ENCODE data around the gene ANGPTL2.

Gene ANGPTL2

DNA sequence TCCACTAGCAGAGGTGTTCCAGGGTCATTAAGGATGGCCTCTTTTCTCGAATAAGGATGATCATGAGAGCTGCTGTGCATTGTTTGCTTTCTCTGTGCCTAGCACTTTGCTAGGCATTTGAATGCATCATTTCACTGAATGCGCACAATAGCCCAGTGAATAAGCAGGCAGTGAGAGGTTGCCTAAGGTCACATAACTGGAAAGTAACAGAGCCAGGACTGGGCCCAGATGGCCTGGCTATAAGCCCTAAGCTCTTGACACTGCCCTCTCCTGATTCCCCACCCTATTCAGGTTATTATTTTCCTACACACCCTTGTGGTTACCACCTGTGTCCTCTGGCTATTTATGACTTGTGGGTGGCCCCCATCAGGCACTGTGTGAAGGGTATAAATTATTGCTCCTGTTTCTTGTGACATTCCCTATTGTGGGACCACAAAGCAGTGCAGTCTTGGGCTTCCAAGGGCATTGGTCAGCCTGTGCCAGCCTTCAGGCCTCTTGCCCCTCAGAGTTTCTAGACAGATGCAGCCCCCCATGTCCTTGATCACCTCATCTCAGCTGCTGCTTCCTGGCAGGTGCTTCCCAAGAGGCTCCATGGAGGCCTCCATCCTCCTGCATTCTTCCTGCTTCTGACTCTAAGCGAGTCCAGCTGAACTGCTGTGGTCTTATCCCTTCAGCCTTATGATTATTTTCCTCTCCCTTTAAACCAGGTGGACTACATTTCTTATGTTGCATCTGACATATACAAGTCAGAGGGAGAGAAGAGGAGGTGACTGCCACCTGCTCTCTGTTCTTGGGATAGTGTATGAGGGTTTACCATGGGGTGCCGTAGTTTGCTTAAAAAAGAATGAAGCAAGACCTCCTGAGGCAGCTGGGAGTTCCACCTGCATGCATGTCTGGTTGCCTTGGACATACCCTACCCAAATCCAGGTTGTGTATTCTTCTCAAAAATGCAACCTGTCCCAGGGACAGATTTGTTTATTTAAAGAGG, 47.6 kb downstream of the ANGPTL2 start:
- no peak for ATAC-seq
- no peak overlapping the region for H3K27ac Mint-ChIP-seq
- no peak overlapping the region for H3K4me3 Mint-ChIP-seq
- H3K36me3 Mint-ChIP-seq, result peaks cover 60% of the 10 kb centered on the region
- H3K4me1 Mint-ChIP-seq, result no peaks in the 10 kb centered on the region
- H3K9me3 Mint-ChIP-seq, result peaks cover 9% of the 10 kb centered on the region
- no peaks in the 10 kb centered on the region for H3K27me3 Mint-ChIP-seq

DNA sequence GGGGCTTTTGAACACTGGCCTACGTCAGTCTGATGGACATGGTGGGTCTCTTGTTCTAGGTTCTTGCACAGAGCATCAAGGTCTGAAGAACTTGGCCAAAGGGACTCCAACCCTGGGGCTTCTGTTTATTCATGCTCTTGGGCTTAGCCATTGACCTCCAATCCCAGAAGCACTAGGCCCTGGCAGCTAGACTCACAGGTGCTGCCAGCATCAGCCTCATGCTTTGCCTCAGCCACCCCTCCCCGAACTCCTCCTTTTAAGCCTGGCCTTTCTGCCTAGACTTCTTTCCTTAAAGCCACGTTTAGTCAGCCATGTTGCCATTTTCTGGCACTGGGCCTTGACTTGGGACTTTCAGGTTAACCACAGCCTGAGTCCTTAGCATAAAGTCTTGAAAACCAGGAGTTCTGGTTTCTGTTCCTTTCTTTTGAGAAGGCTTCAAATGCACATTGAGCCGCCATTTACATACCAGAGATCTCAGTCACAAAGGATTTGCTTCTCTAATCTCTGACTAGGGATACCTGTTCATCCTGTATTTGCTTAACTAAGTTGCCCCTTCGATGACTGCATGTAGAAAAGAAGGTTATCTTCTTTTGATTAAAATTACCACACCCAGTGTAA, 54.7 kb downstream of the ANGPTL2 start:
- no peak for ATAC-seq
- Mint-ChIP-seq H3K9me3 (peaks cover 9% of the 10 kb centered on the region), H3K36me3 (peaks cover 60% of the 10 kb centered on the region), H3K27me3 (no peaks in the 10 kb centered on the region), H3K27ac (no peak overlapping the region), H3K4me3 (no peak overlapping the region), H3K4me1 (no peaks in the 10 kb centered on the region)

- Mint-ChIP-seq H3K4me3 (no peak overlapping the region), H3K4me1 (no peaks in the 10 kb centered on the region), H3K27ac (no peak overlapping the region), H3K9me3 (peaks cover 7% of the 10 kb centered on the region), H3K27me3 (no peaks in the 10 kb centered on the region), H3K36me3 (peaks cover 52% of the 10 kb centered on the region)
- ATAC-seq, result no peak
These were observed 55.6 kb downstream of the ANGPTL2 start for GRCh38 chr9:127066851-127067136.

GRCh38 chr9:127066060-127066850, 56.2 kb downstream of the ANGPTL2 start:
- no peaks in the 10 kb centered on the region for H3K4me1 Mint-ChIP-seq
- H3K27me3 Mint-ChIP-seq, result no peaks in the 10 kb centered on the region
- H3K4me3 Mint-ChIP-seq, result no peak overlapping the region
- H3K9me3 Mint-ChIP-seq, result peaks cover 3% of the 10 kb centered on the region
- ATAC-seq, result no peak
- peaks cover 52% of the 10 kb centered on the region for H3K36me3 Mint-ChIP-seq
- H3K27ac Mint-ChIP-seq, result no peak overlapping the region

GRCh38 chr9:127065592-127065991, 56.8 kb downstream of the ANGPTL2 start:
- Mint-ChIP-seq H3K27ac (no peak overlapping the region), H3K4me3 (no peak overlapping the region), H3K4me1 (peaks cover 3% of the 10 kb centered on the region), H3K36me3 (peaks cover 53% of the 10 kb centered on the region), H3K27me3 (no peaks in the 10 kb centered on the region), H3K9me3 (no peaks in the 10 kb centered on the region)
- no peak for ATAC-seq

DNA sequence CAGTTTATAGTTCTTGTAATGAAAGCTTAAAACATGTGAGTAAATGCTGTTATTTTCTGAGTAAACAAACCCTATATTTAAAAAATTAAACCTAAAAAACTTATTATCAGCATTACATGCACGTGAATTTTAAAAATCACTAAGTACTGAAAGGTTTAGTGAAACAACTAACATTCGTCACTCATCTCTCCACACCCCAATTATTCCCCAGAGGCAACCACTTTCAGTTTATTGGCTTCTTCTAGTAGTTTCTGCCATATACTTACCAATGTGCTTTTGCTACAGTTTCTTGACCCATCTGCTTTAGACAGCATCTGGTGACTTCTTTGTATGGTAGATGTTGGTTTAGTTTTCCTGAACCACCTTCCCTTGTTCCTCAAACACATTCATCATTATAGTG, 58.1 kb downstream of the ANGPTL2 start:
- no peaks in the 10 kb centered on the region for H3K27me3 Mint-ChIP-seq
- no peak overlapping the region for H3K27ac Mint-ChIP-seq
- ATAC-seq, result no peak
- peaks cover 44% of the 10 kb centered on the region for H3K36me3 Mint-ChIP-seq
- no peak overlapping the region for H3K4me3 Mint-ChIP-seq
- no peaks in the 10 kb centered on the region for H3K9me3 Mint-ChIP-seq
- H3K4me1 Mint-ChIP-seq, result peaks cover 16% of the 10 kb centered on the region

DNA sequence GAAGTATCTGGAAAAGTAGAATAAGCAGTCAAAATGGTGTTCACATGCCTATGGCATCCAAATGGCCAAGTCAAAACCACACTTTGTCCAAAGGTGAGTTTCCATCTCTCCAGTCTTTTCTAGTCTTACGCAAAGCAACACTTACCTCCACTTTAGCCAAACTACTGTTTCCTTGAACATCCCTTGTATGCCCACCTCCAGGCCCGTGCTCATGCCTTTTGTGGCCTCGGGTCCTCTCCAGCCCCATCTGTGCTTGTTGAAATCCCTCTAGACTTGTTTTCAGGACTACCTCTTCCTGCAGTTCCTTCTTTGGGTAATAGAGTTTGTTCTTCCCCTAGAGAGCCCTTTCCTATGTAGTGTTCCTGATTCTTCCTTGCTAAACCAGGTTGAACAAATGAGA, 61.0 kb downstream of the ANGPTL2 start:
- Mint-ChIP-seq H3K9me3 (no peaks in the 10 kb centered on the region), H3K36me3 (peaks cover 33% of the 10 kb centered on the region), H3K4me1 (peaks cover 29% of the 10 kb centered on the region), H3K27ac (no peak overlapping the region), H3K4me3 (no peak overlapping the region), H3K27me3 (no peaks in the 10 kb centered on the region)
- ATAC-seq, result no peak

DNA sequence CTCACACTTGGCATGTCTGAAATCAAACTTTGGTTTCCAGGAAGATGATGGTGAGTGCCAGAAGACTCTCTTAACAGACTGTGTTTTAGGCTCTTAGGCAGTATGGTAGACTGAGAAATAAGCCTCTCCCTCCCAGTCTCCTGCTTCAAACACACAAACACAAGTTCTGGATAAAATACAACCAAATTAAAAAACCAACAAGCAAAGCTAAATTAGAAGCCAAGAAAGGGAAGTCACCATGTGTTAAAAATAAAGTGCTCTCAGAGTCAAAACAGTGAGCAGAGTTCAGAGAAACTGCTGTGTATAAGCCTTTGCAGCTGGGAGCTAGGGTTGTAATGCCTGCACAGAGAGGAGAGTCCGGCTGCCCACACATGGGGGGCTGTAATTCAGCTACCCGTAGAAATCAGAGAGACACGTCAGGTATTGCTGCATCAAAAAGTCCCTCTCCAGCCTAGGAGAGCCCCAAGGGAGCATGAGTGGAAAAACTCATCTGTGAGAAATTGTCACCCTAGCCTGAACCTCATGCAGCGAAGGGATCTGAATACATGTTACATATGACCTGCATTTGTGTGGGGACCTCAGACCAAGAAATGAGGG, 62.6 kb downstream of the ANGPTL2 start:
- Mint-ChIP-seq H3K4me1 (peaks cover 29% of the 10 kb centered on the region), H3K27ac (peak overlapping the region; percentile 65), H3K36me3 (peaks cover 28% of the 10 kb centered on the region), H3K4me3 (peak overlapping the region; percentile 6), H3K9me3 (no peaks in the 10 kb centered on the region), H3K27me3 (no peaks in the 10 kb centered on the region)
- peak; percentile 87 for ATAC-seq

- Mint-ChIP-seq H3K27ac (peak overlapping the region; percentile 65), H3K4me1 (peaks cover 29% of the 10 kb centered on the region)
- ATAC-seq, result no peak
These were observed 63.4 kb downstream of the ANGPTL2 start for GRCh38 chr9:127059030-127059429.

GRCh38 chr9:127058645-127059021, 63.8 kb downstream of the ANGPTL2 start:
- Mint-ChIP-seq H3K9me3 (no peaks in the 10 kb centered on the region), H3K27ac (no peak overlapping the region), H3K36me3 (peaks cover 32% of the 10 kb centered on the region), H3K27me3 (no peaks in the 10 kb centered on the region), H3K4me1 (peaks cover 29% of the 10 kb centered on the region), H3K4me3 (no peak overlapping the region)
- no peak for ATAC-seq

More at GRCh38 chr9:127059030-127059429, 63.4 kb downstream of the ANGPTL2 start:
- no peak overlapping the region for H3K4me3 Mint-ChIP-seq
- peaks cover 32% of the 10 kb centered on the region for H3K36me3 Mint-ChIP-seq
- H3K27me3 Mint-ChIP-seq, result no peaks in the 10 kb centered on the region
- no peaks in the 10 kb centered on the region for H3K9me3 Mint-ChIP-seq

DNA sequence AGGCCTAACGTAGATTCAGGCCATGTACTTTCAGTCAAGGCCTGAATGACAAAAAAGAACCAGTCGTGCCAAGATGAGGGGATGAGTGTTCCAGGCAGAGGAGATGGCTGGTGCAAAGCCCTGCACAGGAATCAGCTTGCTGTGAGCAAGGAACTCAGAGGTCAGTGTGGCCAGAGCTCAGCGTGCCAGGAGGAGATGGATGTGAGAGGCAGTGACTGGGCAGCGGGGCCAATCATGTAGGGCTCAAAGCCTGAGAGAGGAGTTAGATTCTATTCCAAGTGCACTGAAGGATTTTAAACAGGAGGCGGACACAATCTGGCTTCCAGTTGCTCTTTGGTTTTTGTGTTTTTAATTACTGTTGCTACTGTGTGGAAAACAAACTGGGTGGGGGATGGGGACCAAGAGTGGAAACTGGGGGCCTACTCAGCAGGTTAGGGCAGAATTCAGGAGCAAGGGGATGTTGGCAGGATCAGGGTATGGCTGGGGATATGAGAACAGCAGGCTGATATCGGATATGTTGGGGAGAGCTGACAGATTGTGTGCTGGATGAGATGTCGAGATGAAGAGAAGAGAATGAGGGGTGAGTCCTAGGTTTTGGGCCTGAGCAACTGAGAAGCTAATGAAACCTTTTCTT, 64.3 kb downstream of the ANGPTL2 start:
- H3K9me3 Mint-ChIP-seq, result no peaks in the 10 kb centered on the region
- H3K27ac Mint-ChIP-seq, result peak overlapping the region; percentile 17
- H3K4me3 Mint-ChIP-seq, result no peak overlapping the region
- H3K27me3 Mint-ChIP-seq, result no peaks in the 10 kb centered on the region
- no peak for ATAC-seq
- H3K36me3 Mint-ChIP-seq, result peaks cover 32% of the 10 kb centered on the region
- H3K4me1 Mint-ChIP-seq, result peaks cover 29% of the 10 kb centered on the region

- no peak for ATAC-seq
- Mint-ChIP-seq H3K4me3 (no peak overlapping the region), H3K36me3 (peaks cover 36% of the 10 kb centered on the region), H3K4me1 (peaks cover 29% of the 10 kb centered on the region), H3K27me3 (no peaks in the 10 kb centered on the region), H3K27ac (no peak overlapping the region), H3K9me3 (no peaks in the 10 kb centered on the region)
These were observed 66.0 kb downstream of the ANGPTL2 start for GRCh38 chr9:127056446-127056845.

- Mint-ChIP-seq H3K9me3 (no peaks in the 10 kb centered on the region), H3K27ac (no peak overlapping the region), H3K27me3 (no peaks in the 10 kb centered on the region), H3K4me3 (no peak overlapping the region), H3K4me1 (peaks cover 28% of the 10 kb centered on the region), H3K36me3 (peaks cover 30% of the 10 kb centered on the region)
- ATAC-seq, result no peak
These were observed 66.6 kb downstream of the ANGPTL2 start for GRCh38 chr9:127055745-127056402.

GRCh38 chr9:127053960-127054359, 68.5 kb downstream of the ANGPTL2 start:
- no peaks in the 10 kb centered on the region for H3K9me3 Mint-ChIP-seq
- peaks cover 18% of the 10 kb centered on the region for H3K4me1 Mint-ChIP-seq
- H3K4me3 Mint-ChIP-seq, result no peak overlapping the region
- H3K36me3 Mint-ChIP-seq, result peaks cover 25% of the 10 kb centered on the region
- no peak for ATAC-seq
- H3K27ac Mint-ChIP-seq, result no peak overlapping the region
- H3K27me3 Mint-ChIP-seq, result no peaks in the 10 kb centered on the region

Data from stimulated activated memory B cell treated with anti-CD40 and anti-IgM and Interleukin-4, amounts not matched to agents 10 μg/mL and 1 μg/mL and 100 μg/mL, for 72 hours (primary cell).